Liver (tissue), 9 donors: ENCODE data around the gene ERO1B. TPM values are rescaled to one million over a fixed set of nuclear protein-coding genes. Genes with fewer than 3 reads are reported as not detected.

Source experiments
- DNase-seq: peaks from one replicate; pipeline ENCODE4 v3.0.0-alpha.2; 2017; ENCODE audit warnings: low spot score
- H3K27ac ChIP-seq, 2 donors: one replicate each; pipeline ENCODE4 v1.7.0; 2013; ENCODE audit warnings: inconsistent platforms in 2 of 2, low read length in 2 of 2, control low read depth in 1 of 2, low read depth in 1 of 2, mild to moderate bottlenecking in 1 of 2
- H3K27me3 ChIP-seq, 4 donors: one replicate each; pipeline versions ENCODE4 v1.6.1 to v1.7.0; 2013; ENCODE audit warnings: low read length in 3 of 4, inconsistent platforms in 1 of 4, mild to moderate bottlenecking in 1 of 4, moderate library complexity in 1 of 4; ENCODE audit not compliant: control insufficient read depth in 4 of 4, insufficient read depth in 4 of 4
- H3K36me3 ChIP-seq, 4 donors: one replicate each; pipeline versions ENCODE4 v1.6.1 to v1.7.0; 2013; ENCODE audit warnings: low read length in 3 of 4, mild to moderate bottlenecking in 3 of 4, low read depth in 1 of 4, moderate library complexity in 1 of 4; ENCODE audit not compliant: control insufficient read depth in 4 of 4, insufficient read depth in 3 of 4
- H3K4me1 ChIP-seq, 4 donors: one replicate each; pipeline versions ENCODE4 v1.6.1 to v1.7.0; 2013; ENCODE audit warnings: low read length in 3 of 4, mild to moderate bottlenecking in 3 of 4, moderate library complexity in 1 of 4; ENCODE audit not compliant: control insufficient read depth in 4 of 4, insufficient read depth in 4 of 4
- H3K4me3 ChIP-seq, 3 donors: one replicate each; pipeline versions ENCODE4 v1.6.1 to v1.7.0; 2013; ENCODE audit warnings: low read length in 3 of 3, control low read depth in 1 of 3, low read depth in 1 of 3, mild to moderate bottlenecking in 1 of 3
- H3K9ac ChIP-seq, 2 donors: one replicate each; pipeline ENCODE4 v1.7.0; 2013; ENCODE audit warnings: low read length in 2 of 2, mild to moderate bottlenecking in 2 of 2, moderate library complexity in 2 of 2, control low read depth in 1 of 2, low read depth in 1 of 2
- H3K9me3 ChIP-seq, 4 donors: one replicate each; pipeline versions ENCODE4 v1.6.1 to v1.7.0; 2013; ENCODE audit warnings: low read length in 3 of 4; ENCODE audit not compliant: control insufficient read depth in 4 of 4
- ATF3 ChIP-seq: IDR thresholded peaks from 2 replicates; pipeline ENCODE4 v1.6.1; 2016; ENCODE audit warnings: antibody characterized with exemption
- EGR1 ChIP-seq, 2 donors: IDR thresholded peaks; 2 replicates each; pipeline ENCODE4 v1.6.1; 2016 to 2018; ENCODE audit warnings: antibody characterized with exemption in 2 of 2, low read depth in 2 of 2
- FOXA2 ChIP-seq: IDR thresholded peaks from 2 replicates; pipeline ENCODE4 v1.6.1; 2016; ENCODE audit warnings: antibody characterized with exemption
- GABPA ChIP-seq, 2 donors: IDR thresholded peaks in 1 of 2; conservative IDR thresholded peaks in 1 of 2; 2 replicates each; pipeline ENCODE4 v1.6.1; 2016; ENCODE audit warnings: antibody characterized with exemption in 2 of 2, mild to moderate bottlenecking in 1 of 2, moderate library complexity in 1 of 2
- HNF4A ChIP-seq, 2 donors: conservative IDR thresholded peaks; 2 replicates each; pipeline ENCODE4 v1.6.1; 2016; ENCODE audit warnings: antibody characterized with exemption in 2 of 2, mild to moderate bottlenecking in 2 of 2
- NR2F2 ChIP-seq: IDR thresholded peaks from 2 replicates; pipeline ENCODE4 v1.6.1; 2016; ENCODE audit warnings: antibody characterized with exemption
- RAD21 ChIP-seq, 2 donors: IDR thresholded peaks; 2 replicates each; pipeline ENCODE4 v1.6.1; 2016; ENCODE audit warnings: antibody characterized with exemption in 2 of 2, mild to moderate bottlenecking in 2 of 2
- RXRA ChIP-seq, 2 donors: IDR thresholded peaks; 2 replicates each; pipeline ENCODE4 v1.6.1; 2017 to 2018; ENCODE audit warnings: antibody characterized with exemption in 2 of 2, mild to moderate bottlenecking in 1 of 2
- TAF1 ChIP-seq: conservative IDR thresholded peaks from 2 replicates; pipeline ENCODE4 v1.6.1; 2016; ENCODE audit warnings: antibody characterized with exemption, mild to moderate bottlenecking
- YY1 ChIP-seq: IDR thresholded peaks from 2 replicates; pipeline ENCODE4 v1.6.1; 2016; ENCODE audit warnings: antibody characterized with exemption, mild to moderate bottlenecking
- WGBS: extraction: QIAGEN DNeasy Blood & Tissue Kit; methylation state at CpG from one replicate; pipeline ENCODE4 v1.1.7; 2013; 5-methylcytosine and 5-hydroxymethylcytosine counted together
- polyA plus RNA-seq, 2 donors: library from polyadenylated mRNA; stranded (reverse) in 1 of 2; unstranded in 1 of 2; fragments of 200-250 nt in 1 of 2; fragments of >200 nt in 1 of 2; fragmentation: Nextera tagmentation in 1 of 2; extraction: Ambion mirVana in 1 of 2; gene quantifications; one replicate each; pipeline versions ENCODE4 v1.2.1 to v1.2.3, GENCODE V29; 2013 to 2015
- total RNA-seq, 2 donors: library from RNA; depleted of rRNA; stranded (reverse); fragments of >200 nt; gene quantifications; one replicate each; pipeline ENCODE4 v1.2.3, GENCODE V29; 2014
- TF ChIP-seq, protein P1 (sequence below): IDR thresholded peaks from 2 replicates; pipeline ENCODE4 v1.6.1; 2016; ENCODE audit warnings: antibody characterized with exemption
- donor health status: healthy.
- donor health status: healthy.
- donor health status: healthy.
- donor health status: healthy.
- donor health status: healthy.

Gene ERO1B
- total and polyA plus RNA-seq, 4 donors, result 5.5 to 22.9 (median 8.9) TPM

GRCh38 chr1:236326432-236326831 lies 44.7 kb upstream of the ERO1B start (continued):
- TF ChIP-seq GABPA (IDR thresholded peaks at IDR 0.05 in 1 of 2, conservative IDR thresholded peaks at IDR 0.05 in 1 of 2) (no peak), FOXA2 (no peak), ATF3 (no peak), TAF1 (no peak), HNF4A (conservative IDR thresholded peaks at IDR 0.05) (no peak), RXRA (IDR thresholded peaks at IDR 0.05) (no peak), EGR1 (IDR thresholded peaks at IDR 0.05; ENCODE audit: low read depth in 2 of 2) (no peak)
- TF ChIP-seq, protein P1, sequence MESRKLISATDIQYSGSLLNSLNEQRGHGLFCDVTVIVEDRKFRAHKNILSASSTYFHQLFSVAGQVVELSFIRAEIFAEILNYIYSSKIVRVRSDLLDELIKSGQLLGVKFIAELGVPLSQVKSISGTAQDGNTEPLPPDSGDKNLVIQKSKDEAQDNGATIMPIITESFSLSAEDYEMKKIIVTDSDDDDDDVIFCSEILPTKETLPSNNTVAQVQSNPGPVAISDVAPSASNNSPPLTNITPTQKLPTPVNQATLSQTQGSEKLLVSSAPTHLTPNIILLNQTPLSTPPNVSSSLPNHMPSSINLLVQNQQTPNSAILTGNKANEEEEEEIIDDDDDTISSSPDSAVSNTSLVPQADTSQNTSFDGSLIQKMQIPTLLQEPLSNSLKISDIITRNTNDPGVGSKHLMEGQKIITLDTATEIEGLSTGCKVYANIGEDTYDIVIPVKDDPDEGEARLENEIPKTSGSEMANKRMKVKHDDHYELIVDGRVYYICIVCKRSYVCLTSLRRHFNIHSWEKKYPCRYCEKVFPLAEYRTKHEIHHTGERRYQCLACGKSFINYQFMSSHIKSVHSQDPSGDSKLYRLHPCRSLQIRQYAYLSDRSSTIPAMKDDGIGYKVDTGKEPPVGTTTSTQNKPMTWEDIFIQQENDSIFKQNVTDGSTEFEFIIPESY, result no peak

- 97% methylated on average over 2 of the region's 2 CpGs for WGBS
- no peak for TF ChIP-seq GABPA (IDR thresholded peaks at IDR 0.05 in 1 of 2, conservative IDR thresholded peaks at IDR 0.05 in 1 of 2)
- H3K27me3 ChIP-seq, result no peaks in the 10 kb centered on the region
Measured at GRCh38 chr1:236325567-236325966, 43.8 kb upstream of the ERO1B start.

DNA sequence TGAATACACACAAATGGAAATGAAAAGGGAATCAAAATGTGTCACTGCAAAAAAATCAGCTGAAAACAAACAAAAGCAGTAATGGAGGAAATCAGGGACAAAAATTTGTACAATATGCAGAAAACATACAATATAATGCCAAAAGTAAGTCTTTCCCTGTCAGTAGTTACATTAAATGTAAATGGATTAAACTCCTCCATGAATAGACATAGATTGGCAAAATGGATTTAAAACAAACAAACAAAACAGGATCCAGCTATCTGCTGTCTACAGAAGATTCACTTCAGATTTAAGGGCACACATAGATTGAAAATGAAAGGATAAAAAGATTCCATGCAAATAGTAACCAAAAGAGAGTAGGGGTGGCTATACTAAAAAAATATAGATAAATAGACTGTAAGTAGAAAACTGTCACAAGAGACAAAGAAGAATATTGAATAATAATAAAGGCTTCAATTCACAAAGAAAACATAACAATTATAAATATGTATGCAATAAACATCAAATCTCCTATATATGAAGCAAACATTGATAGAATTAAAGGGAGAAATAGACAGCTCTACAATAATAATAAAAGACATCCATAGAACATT lies 42.2 kb upstream of the ERO1B start:
- H3K9ac ChIP-seq, result no peak overlapping the region
- no peaks in the 10 kb centered on the region for H3K36me3 ChIP-seq
- no peaks in the 10 kb centered on the region for H3K27me3 ChIP-seq
- no peak overlapping the region for H3K4me3 ChIP-seq
- no peak for DNase-seq
- H3K9me3 ChIP-seq, result peaks cover 0 to 8% (median 3%) of the 10 kb centered on the region in 4 donors
- H3K4me1 ChIP-seq, result peaks cover 0 to 2% (median 0%) of the 10 kb centered on the region in 4 donors
- H3K27ac ChIP-seq, result no peak overlapping the region
- no peak for TF ChIP-seq RAD21 (IDR thresholded peaks at IDR 0.05)
- TF ChIP-seq YY1, result no peak
- TF ChIP-seq ATF3, result no peak
- no peak for TF ChIP-seq NR2F2
- TF ChIP-seq, protein P1, result no peak
- no peak for TF ChIP-seq TAF1

More at GRCh38 chr1:236325567-236325966, 43.8 kb upstream of the ERO1B start:
- no peak for DNase-seq
- Histone ChIP-seq H3K27ac (no peak overlapping the region), H3K9ac (no peak overlapping the region), H3K4me1 (peaks cover 0 to 2% (median 0%) of the 10 kb centered on the region in 4 donors), H3K36me3 (no peaks in the 10 kb centered on the region), H3K4me3 (no peak overlapping the region), H3K9me3 (peaks cover 0 to 8% (median 3%) of the 10 kb centered on the region in 4 donors)
